ENCODE results near the gene OPA1. TPM values are rescaled to one million over a fixed set of nuclear protein-coding genes. Genes with fewer than 3 reads are reported as not detected.

The OPA1 gene
- total RNA-seq, 1 donor from 2014 or later: 19.5 TPM

GRCh38 chr3:193560870-193561269 is 32.1 kb upstream of the OPA1 start:
- H3K9me3 ChIP-seq: no peaks in the 10 kb centered on the region
- TF ChIP-seq CTCF (IDR thresholded peaks at IDR 0.05): no peak
- no peak overlapping the region for H3K4me3 ChIP-seq
- no peaks in the 10 kb centered on the region for H3K4me1 ChIP-seq
- no peaks in the 10 kb centered on the region for H3K27me3 ChIP-seq
- no peak for DNase-seq (ENCODE audit: low spot score in 2 of 2)
- H3K36me3 ChIP-seq: no peaks in the 10 kb centered on the region
- intact Hi-C loops (cut with DNase I): no loop called here
- no peak overlapping the region for H3K27ac ChIP-seq

DNA sequence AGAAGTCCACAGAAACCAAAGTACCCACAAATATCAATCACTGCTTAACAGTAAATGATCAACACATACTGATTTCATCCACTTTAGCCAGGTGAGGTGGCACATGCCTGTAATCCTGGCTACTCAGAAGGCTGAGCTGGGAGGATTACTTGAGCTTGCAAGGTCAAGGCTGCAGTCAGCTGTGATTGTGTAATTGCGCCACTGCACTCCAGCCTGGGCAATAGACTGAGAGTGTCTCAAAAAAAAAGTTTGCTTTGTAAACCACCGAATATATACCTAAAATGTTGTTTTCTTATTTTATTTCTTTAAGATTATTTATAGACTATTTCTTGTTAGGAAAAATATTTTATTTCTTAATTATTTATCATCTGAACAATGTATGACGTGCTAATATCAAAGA is 29.6 kb upstream of the OPA1 start:
- Histone ChIP-seq H3K27ac (no peak overlapping the region), H3K4me3 (no peak overlapping the region), H3K36me3 (no peaks in the 10 kb centered on the region), H3K4me1 (no peaks in the 10 kb centered on the region), H3K27me3 (no peaks in the 10 kb centered on the region), H3K9me3 (no peaks in the 10 kb centered on the region)
- no peak for TF ChIP-seq CTCF (IDR thresholded peaks at IDR 0.05)
- intact Hi-C loops (cut with DNase I): no loop called here
- DNase-seq (ENCODE audit: low spot score in 2 of 2): no peak

DNA sequence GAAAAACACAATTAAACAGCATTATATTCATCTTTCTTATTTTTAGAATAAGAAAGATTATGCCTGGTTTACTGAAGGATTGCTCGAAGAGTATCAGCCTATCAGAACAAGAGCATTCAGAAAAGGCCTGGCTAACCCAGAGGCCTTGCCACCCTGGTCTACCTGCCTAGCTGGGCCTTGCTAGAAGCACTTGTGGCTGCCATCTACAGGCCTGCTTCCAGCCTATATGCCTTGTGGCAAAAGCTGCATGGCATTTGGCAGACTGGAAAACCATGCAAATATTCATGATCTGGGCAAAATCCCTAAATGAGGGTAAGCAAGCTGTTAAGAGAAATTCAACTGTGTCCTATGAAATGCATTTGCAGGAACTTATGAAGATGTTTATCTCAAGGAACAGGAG is 29.0 kb upstream of the OPA1 start:
- Histone ChIP-seq H3K4me3 (no peak overlapping the region), H3K27ac (no peak overlapping the region), H3K9me3 (no peaks in the 10 kb centered on the region), H3K4me1 (no peaks in the 10 kb centered on the region), H3K27me3 (no peaks in the 10 kb centered on the region), H3K36me3 (no peaks in the 10 kb centered on the region)
- TF ChIP-seq CTCF (IDR thresholded peaks at IDR 0.05): no peak
- DNase-seq (ENCODE audit: low spot score in 2 of 2): no peak
- intact Hi-C loops (cut with DNase I): no loop called here

GRCh38 chr3:193569119-193569518 is 23.9 kb upstream of the OPA1 start:
- H3K27me3 ChIP-seq: no peaks in the 10 kb centered on the region
- no peaks in the 10 kb centered on the region for H3K4me1 ChIP-seq
- intact Hi-C loops (cut with DNase I): no loop called here
- TF ChIP-seq CTCF (IDR thresholded peaks at IDR 0.05): no peak
- H3K9me3 ChIP-seq: no peaks in the 10 kb centered on the region
- no peaks in the 10 kb centered on the region for H3K36me3 ChIP-seq
- DNase-seq (ENCODE audit: low spot score in 2 of 2): no peak
- H3K4me3 ChIP-seq: no peak overlapping the region
- H3K27ac ChIP-seq: no peak overlapping the region

- TF ChIP-seq CTCF (IDR thresholded peaks at IDR 0.05): peak; percentile 25 to 64 (median 61)
- intact Hi-C loops (cut with DNase I): loop anchor here (2.0 to 5.0 kb wide), 2 partner anchors 756 to 1005 kb away; no protein-coding TSS in a partner anchor
- Histone ChIP-seq H3K9me3 (no peaks in the 10 kb centered on the region), H3K27me3 (no peaks in the 10 kb centered on the region), H3K27ac (no peak overlapping the region), H3K4me3 (no peak overlapping the region), H3K4me1 (no peaks in the 10 kb centered on the region), H3K36me3 (no peaks in the 10 kb centered on the region)
- no peak for DNase-seq (ENCODE audit: low spot score in 2 of 2)
Measured at GRCh38 chr3:193572426-193572908, 20.5 kb upstream of the OPA1 start.

Measured in ascending aorta (tissue), 2 donors.